ENCODE data around the gene SPRY1. TPM values are rescaled to one million over a fixed set of nuclear protein-coding genes. Genes with fewer than 3 reads are reported as not detected.

The SPRY1 gene
- total and polyA plus RNA-seq, 2 of the 8 experiments (the other 6 are each of a cell fraction or from before 2014, with no cell fraction given) = 11.7 to 56.2 TPM

- FAIRE-seq = no peak
- H2AFZ ChIP-seq (ENCODE audit: low read length) = no peak overlapping the region
- no peak overlapping the region for H3K4ac ChIP-seq (replicated peaks; ENCODE audit: insufficient read length, low read depth, low read length)
- peaks cover 2% of the 10 kb centered on the region; the same call in 1 of the 2 replicates for H3K79me1 ChIP-seq (ENCODE audit: low read depth, low read length)
- H2BK5ac ChIP-seq (ENCODE audit: low read depth, low read length) = no peak overlapping the region
- no peak overlapping the region for H4K8ac ChIP-seq (ENCODE audit: extremely low read depth, insufficient read depth, low read length)
- H3K4me2 ChIP-seq (ENCODE audit: insufficient read depth in 1 of 2, low read depth in 2 of 2, low read length in 2 of 2) = no peak overlapping the region
- H3K18ac ChIP-seq (ENCODE audit: extremely low read depth, low read length) = no peak overlapping the region
- H4K20me1 ChIP-seq (replicated peaks in 1 of 2; ENCODE audit: control insufficient read depth in 1 of 2, insufficient read depth in 2 of 2, low read length in 2 of 2) = peaks cover 6 to 12% of the 10 kb centered on the region in 2 experiments
- no peak overlapping the region for H3K9ac ChIP-seq (replicated peaks in 1 of 4; ENCODE audit: extremely low read depth in 1 of 4, low read depth in 3 of 4, low read length in 3 of 4)
- no peak overlapping the region for H4K5ac ChIP-seq (ENCODE audit: insufficient read length, low read depth, low read length)
- H2BK120ac ChIP-seq (replicated peaks; ENCODE audit: low read depth, low read length) = no peak overlapping the region
- no peak overlapping the region for H2AK5ac ChIP-seq (ENCODE audit: low read depth, low read length)
- no peaks in the 10 kb centered on the region for H3K9me3 ChIP-seq (ENCODE audit: insufficient read depth in 2 of 2, low read depth in 1 of 2, low read length in 1 of 2)
- H2BK12ac ChIP-seq (ENCODE audit: low read depth, low read length) = no peak overlapping the region
- no peak for DNase-seq (ENCODE audit: low read depth in 1 of 2, low spot score in 2 of 2)
- H3K14ac ChIP-seq (ENCODE audit: insufficient read length) = no peak overlapping the region
- CTCF ChIA-PET (ENCODE audit: partially characterized antibody) = interaction anchor here (0.9 to 3.9 kb wide), 6 partner anchors 9 to 277 kb away, joined by 3 to 14 read pairs (median 3); no protein-coding TSS in a partner anchor
- H3K23ac ChIP-seq (ENCODE audit: insufficient read length) = no peak overlapping the region
- H3K36me3 ChIP-seq (ENCODE audit: control insufficient read depth in 2 of 4, insufficient read depth in 4 of 4, low read length in 3 of 4) = peaks cover 9 to 33% (median 17%) of the 10 kb centered on the region in 4 experiments
- POLR2A ChIA-PET (ENCODE audit: partially characterized antibody) = interaction anchor here (0.6 to 1.4 kb wide), 3 partner anchors 10 to 231 kb away, joined by 3 read pairs; no protein-coding TSS in a partner anchor
- H3K4me3 ChIP-seq (ENCODE audit: extremely low read depth in 1 of 4, insufficient read depth in 2 of 4, low read depth in 3 of 4, low read length in 4 of 4) = no peak overlapping the region
- WGBS, 2 experiments (ENCODE audit: extremely low coverage in 1 of 2, insufficient coverage in 1 of 2, insufficient read length in 1 of 2, insufficient replicate concordance in 2 of 2, low coverage in 1 of 2, low lambda C conversion rate in 2 of 2, missing lambda C conversion rate in 1 of 2) = 90% methylated on average over 4 of the region's 4 CpGs; no CpG with 5 or more reads in 1 of the 2 experiments
- H3K79me2 ChIP-seq (ENCODE audit: control insufficient read depth in 1 of 2, insufficient read depth in 2 of 2, low read length in 2 of 2) = peaks cover 16 to 78% of the 10 kb centered on the region in 2 experiments
- H3K27ac ChIP-seq (ENCODE audit: low read depth, low read length) = no peak overlapping the region
- no peak overlapping the region for H2BK20ac ChIP-seq (ENCODE audit: low read length)
- no peak overlapping the region for H3K56ac ChIP-seq (replicated peaks; ENCODE audit: insufficient read length, low read depth, low read length)
- no peak overlapping the region for H4K91ac ChIP-seq (replicated peaks; ENCODE audit: insufficient read length, low read length)
- H2BK15ac ChIP-seq (ENCODE audit: low read length) = no peak overlapping the region
- no peaks in the 10 kb centered on the region for H3K27me3 ChIP-seq (replicated peaks in 1 of 4; ENCODE audit: control insufficient read depth in 3 of 4, extremely low read depth in 1 of 4, insufficient read depth in 3 of 4, low read length in 3 of 4)
- peaks cover 0 to 9% (median 2%) of the 10 kb centered on the region in 4 experiments; a peak in 5 of 7 replicates for H3K4me1 ChIP-seq (replicated peaks in 1 of 4; ENCODE audit: control insufficient read depth in 3 of 4, insufficient read depth in 4 of 4, low read length in 3 of 4)
- H3K23me2 ChIP-seq (ENCODE audit: low read depth, low read length) = peaks cover 5% of the 10 kb centered on the region
- TF ChIP-seq CTBP2 (IDR thresholded peaks at IDR 0.05; ENCODE audit: borderline replicate concordance, insufficient read depth, insufficient read length, low read length) = no peak
- no peak for TF ChIP-seq ATF3 (IDR thresholded peaks at IDR 0.05; ENCODE audit: insufficient read depth, low read depth, low read length)
Observed at GRCh38 chr4:123404533-123404932, 7.9 kb downstream of the SPRY1 start.
